Body of pancreas (tissue), 4 donors: ENCODE measurements around the gene DLX1.

Source experiments
- CTCF ChIP-seq, 7 experiments: fragments of 450-650 bp in 4 of 7; fragments of 200-600 bp in 3 of 7; sonication (generic) in 3 of 7; IDR thresholded peaks; one replicate each; pipeline ENCODE4 v1.5.1; 2016 to 2019; ENCODE audit warnings: antibody characterized with exemption in 7 of 7
- POLR2A ChIP-seq, 3 donors: fragments of 450-650 bp; IDR thresholded peaks; one replicate each; pipeline ENCODE4 v1.6.1; 2016; ENCODE audit warnings: antibody characterized with exemption in 3 of 3, mild to moderate bottlenecking in 2 of 3

DNA sequence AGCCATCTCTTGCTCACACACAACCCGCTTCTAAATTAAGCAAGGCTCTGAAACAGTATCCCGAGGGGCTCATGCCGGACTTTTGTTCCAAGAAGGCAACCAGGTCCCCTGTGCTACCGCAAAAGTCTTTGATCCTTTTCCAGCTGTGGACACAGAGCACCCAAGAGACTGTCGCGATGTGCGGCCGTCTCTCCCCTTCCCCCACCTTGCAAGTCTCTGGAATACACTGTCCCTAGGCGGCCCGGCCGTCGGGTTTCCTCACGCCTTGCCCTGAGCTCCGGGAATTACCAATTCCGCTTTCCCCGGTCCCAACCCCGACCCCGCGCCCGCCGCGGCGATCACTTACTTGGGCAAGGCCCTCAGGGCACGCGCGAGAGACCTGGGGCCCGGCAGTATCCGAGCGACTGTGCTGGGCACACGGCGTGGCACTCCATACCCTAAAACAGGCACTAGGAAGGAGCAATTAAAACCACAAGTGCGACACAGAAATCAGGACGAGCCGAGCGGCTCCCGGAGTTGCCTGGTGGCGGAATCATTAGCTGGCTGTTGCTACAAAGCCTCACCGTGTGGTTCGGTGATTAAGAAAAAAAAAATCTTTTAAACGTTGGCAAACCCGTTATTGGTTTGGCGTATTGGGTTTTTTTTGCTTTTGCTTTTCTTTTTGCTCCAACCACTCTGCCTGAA is 2.2 kb upstream of the DLX1 start:
- TF ChIP-seq CTCF (IDR thresholded peaks at IDR 0.05) = no peak
- TF ChIP-seq POLR2A (IDR thresholded peaks at IDR 0.05) = no peak
